ENCODE measurements around the gene ABCA13. TPM values are rescaled to one million over a fixed set of nuclear protein-coding genes. Genes with fewer than 3 reads are reported as not detected.
"Not testable (repeated sequence)": the region's sequence is repeated elsewhere in the genome, so short reads cannot be mapped to it uniquely, and the experiment has no call there.

The ABCA13 gene
- total and polyA plus RNA-seq, 2 donors (not counting 3 experiments of a cell fraction or from before 2014, with no cell fraction given): 0.01 to 0.11 TPM

GRCh38 chr7:48193421-48193820, 22.2 kb downstream of the ABCA13 start:
- POLR2A ChIA-PET: no interaction called here
- no peak overlapping the region for H2AFZ ChIP-seq (ENCODE audit: low read depth, low read length)
- no peaks in the 10 kb centered on the region for H4K20me1 ChIP-seq (replicated peaks; ENCODE audit: control insufficient read depth, extremely low read depth, insufficient read depth, low read length)
- dilution Hi-C loops (cut with MboI; ENCODE audit: extremely low pct_ligation_motif_present, low sequenced_read_pairs): no loop called here
- CTCF ChIA-PET: no interaction called here
- no peaks in the 10 kb centered on the region for H3K4me1 ChIP-seq (ENCODE audit: control insufficient read depth, extremely low read depth, insufficient read depth, low read length)
- H3K27ac ChIP-seq (ENCODE audit: insufficient read depth, low read depth, low read length): no peak overlapping the region
- no peaks in the 10 kb centered on the region for H3K79me2 ChIP-seq (ENCODE audit: control insufficient read depth, insufficient read depth, low read length)
- no peak overlapping the region for H3K4me2 ChIP-seq (ENCODE audit: insufficient read depth, low read length)
- peaks cover 3 to 8% of the 10 kb centered on the region in 2 experiments for H3K27me3 ChIP-seq (ENCODE audit: control insufficient read depth in 2 of 2, insufficient read depth in 2 of 2, low read length in 2 of 2)
- TF ChIP-seq GATA2 (IDR thresholded peaks at IDR 0.05; ENCODE audit: insufficient read depth, insufficient read length, low read depth, low read length) (no peak), CTCF (IDR thresholded peaks at IDR 0.05; ENCODE audit: extremely low read depth in 1 of 2, insufficient read depth in 1 of 2, low read depth in 1 of 2, low read length in 2 of 2) (no peak), POLR2AphosphoS5 (IDR thresholded peaks at IDR 0.05; ENCODE audit: insufficient read depth, low read depth, low read length) (no peak), POLR2A (IDR thresholded peaks at IDR 0.05; ENCODE audit: low read depth, low read length) (no peak), MYC (IDR thresholded peaks at IDR 0.05; ENCODE audit: low read depth, low read length) (no peak), JUN (IDR thresholded peaks at IDR 0.05; ENCODE audit: borderline replicate concordance, insufficient read depth, insufficient read length, low read depth) (no peak), MAX (IDR thresholded peaks at IDR 0.05; ENCODE audit: insufficient read depth, insufficient read length) (no peak), FOS (IDR thresholded peaks at IDR 0.05; ENCODE audit: borderline replicate concordance, insufficient read depth, low read length) (no peak), EZH2 (IDR thresholded peaks at IDR 0.05; ENCODE audit: borderline replicate concordance, low read depth, low read length, severe bottlenecking) (no peak)
- no peaks in the 10 kb centered on the region for H3K9me3 ChIP-seq (replicated peaks; ENCODE audit: control insufficient read depth, insufficient read depth, low read length)
- no TSS peak for BruUV-seq (replicated peaks)
- H3K4me3 ChIP-seq (replicated peaks in 1 of 3; ENCODE audit: insufficient read depth in 1 of 3, low read depth in 1 of 3, low read length in 3 of 3): no peak overlapping the region
- no peak overlapping the region for H3K9ac ChIP-seq (replicated peaks; ENCODE audit: extremely low read depth, insufficient read depth, low read length)
- H3K36me3 ChIP-seq (ENCODE audit: control insufficient read depth in 2 of 2, extremely low read depth in 1 of 2, insufficient read depth in 2 of 2, low read length in 2 of 2): no peaks in the 10 kb centered on the region
- FAIRE-seq (no peak), DNase-seq (ENCODE audit: low read depth, low spot score) (no peak)
- intact Hi-C loops (cut with micrococcal nuclease): no loop called here
- no peaks in the 10 kb centered on the region for H3K9me1 ChIP-seq (replicated peaks; ENCODE audit: control insufficient read depth, extremely low read depth, insufficient read depth, low read length)

- FAIRE-seq; POLR2A ChIA-PET; intact Hi-C loops (cut with micrococcal nuclease); BruUV-seq (replicated peaks); H3K9me1 ChIP-seq (replicated peaks; ENCODE audit: control insufficient read depth, extremely low read depth, insufficient read depth, low read length); dilution Hi-C loops (cut with MboI; ENCODE audit: extremely low pct_ligation_motif_present, low sequenced_read_pairs); H3K27ac ChIP-seq (ENCODE audit: insufficient read depth, low read depth, low read length); H3K4me2 ChIP-seq (ENCODE audit: insufficient read depth, low read length); H3K27me3 ChIP-seq (ENCODE audit: control insufficient read depth in 2 of 2, insufficient read depth in 2 of 2, low read length in 2 of 2); DNase-seq (ENCODE audit: low read depth, low spot score); H3K4me1 ChIP-seq (ENCODE audit: control insufficient read depth, extremely low read depth, insufficient read depth, low read length); H3K36me3 ChIP-seq (ENCODE audit: control insufficient read depth in 2 of 2, extremely low read depth in 1 of 2, insufficient read depth in 2 of 2, low read length in 2 of 2); H3K9ac ChIP-seq (replicated peaks; ENCODE audit: extremely low read depth, insufficient read depth, low read length); H3K4me3 ChIP-seq (replicated peaks in 1 of 3; ENCODE audit: insufficient read depth in 1 of 3, low read depth in 1 of 3, low read length in 3 of 3); H3K9me3 ChIP-seq (replicated peaks; ENCODE audit: control insufficient read depth, insufficient read depth, low read length); H4K20me1 ChIP-seq (replicated peaks; ENCODE audit: control insufficient read depth, extremely low read depth, insufficient read depth, low read length); CTCF ChIA-PET; H2AFZ ChIP-seq (ENCODE audit: low read depth, low read length); H3K79me2 ChIP-seq (ENCODE audit: control insufficient read depth, insufficient read depth, low read length): not testable (repeated sequence)
Observed at GRCh38 chr7:48200946-48201589, 29.8 kb downstream of the ABCA13 start.

- H3K27me3 ChIP-seq (ENCODE audit: control insufficient read depth in 2 of 2, insufficient read depth in 2 of 2, low read length in 2 of 2); FAIRE-seq; H3K27ac ChIP-seq (ENCODE audit: insufficient read depth, low read depth, low read length); H2AFZ ChIP-seq (ENCODE audit: low read depth, low read length); POLR2A ChIA-PET; H3K79me2 ChIP-seq (ENCODE audit: control insufficient read depth, insufficient read depth, low read length); H3K4me3 ChIP-seq (replicated peaks in 1 of 3; ENCODE audit: insufficient read depth in 1 of 3, low read depth in 1 of 3, low read length in 3 of 3); H4K20me1 ChIP-seq (replicated peaks; ENCODE audit: control insufficient read depth, extremely low read depth, insufficient read depth, low read length); H3K9me3 ChIP-seq (replicated peaks; ENCODE audit: control insufficient read depth, insufficient read depth, low read length); DNase-seq (ENCODE audit: low read depth, low spot score); H3K36me3 ChIP-seq (ENCODE audit: control insufficient read depth in 2 of 2, extremely low read depth in 1 of 2, insufficient read depth in 2 of 2, low read length in 2 of 2); dilution Hi-C loops (cut with MboI; ENCODE audit: extremely low pct_ligation_motif_present, low sequenced_read_pairs); H3K9me1 ChIP-seq (replicated peaks; ENCODE audit: control insufficient read depth, extremely low read depth, insufficient read depth, low read length); H3K4me2 ChIP-seq (ENCODE audit: insufficient read depth, low read length); CTCF ChIA-PET; H3K4me1 ChIP-seq (ENCODE audit: control insufficient read depth, extremely low read depth, insufficient read depth, low read length); intact Hi-C loops (cut with micrococcal nuclease); H3K9ac ChIP-seq (replicated peaks; ENCODE audit: extremely low read depth, insufficient read depth, low read length); BruUV-seq (replicated peaks): not testable (repeated sequence)
Observed at GRCh38 chr7:48202916-48203315, 31.7 kb downstream of the ABCA13 start.
